ENCODE data around the gene ADAMTS1. TPM values are rescaled to one million over a fixed set of nuclear protein-coding genes. Genes with fewer than 3 reads are reported as not detected.

Gene ADAMTS1
- total and polyA plus RNA-seq, 2 donors (not counting 1 experiment from before 2014, with no cell fraction given) = 186 to 200 TPM

GRCh38 chr21:26790296-26790695, 54.9 kb downstream of the ADAMTS1 start:
- Histone ChIP-seq H3K27me3 (ENCODE audit: control insufficient read depth, insufficient read depth, low read length) (no peaks in the 10 kb centered on the region), H3K27ac (ENCODE audit: insufficient read depth, low read length) (no peak overlapping the region), H3K9ac (ENCODE audit: insufficient read depth, low read length) (no peak overlapping the region), H4K20me1 (ENCODE audit: control insufficient read depth, extremely low read depth, insufficient read depth, low read length) (no peaks in the 10 kb centered on the region), H3K9me3 (ENCODE audit: control insufficient read depth, insufficient read depth, low read depth, low read length) (no peaks in the 10 kb centered on the region), H3K4me2 (ENCODE audit: extremely low read depth, insufficient read depth, low read length) (no peak overlapping the region), H3K4me3 (replicated peaks in 1 of 4; ENCODE audit: control extremely low read depth in 1 of 4, insufficient read depth in 1 of 4, low read depth in 3 of 4, low read length in 4 of 4) (no peak overlapping the region), H3K36me3 (ENCODE audit: control insufficient read depth, insufficient read depth, low read length) (no peaks in the 10 kb centered on the region), H2AFZ (ENCODE audit: low read length) (no peak overlapping the region), H3K79me2 (ENCODE audit: control insufficient read depth, insufficient read depth, low read length) (no peaks in the 10 kb centered on the region), H3K4me1 (ENCODE audit: control insufficient read depth, extremely low read depth, insufficient read depth, low read length) (peaks cover 3% of the 10 kb centered on the region)
- no peak for TF ChIP-seq EZH2 (IDR thresholded peaks at IDR 0.05; ENCODE audit: low read length, missing control alignments)
- no peak for DNase-seq (ENCODE audit: low read depth in 2 of 2)

GRCh38 chr21:26788790-26789189, 56.4 kb downstream of the ADAMTS1 start:
- Histone ChIP-seq H3K27me3 (ENCODE audit: control insufficient read depth, insufficient read depth, low read length) (no peaks in the 10 kb centered on the region), H3K4me2 (ENCODE audit: extremely low read depth, insufficient read depth, low read length) (peak overlapping the region; percentile 52), H3K4me3 (replicated peaks in 1 of 4; ENCODE audit: control extremely low read depth in 1 of 4, insufficient read depth in 1 of 4, low read depth in 3 of 4, low read length in 4 of 4) (no peak overlapping the region), H3K79me2 (ENCODE audit: control insufficient read depth, insufficient read depth, low read length) (no peaks in the 10 kb centered on the region), H3K36me3 (ENCODE audit: control insufficient read depth, insufficient read depth, low read length) (no peaks in the 10 kb centered on the region), H3K9ac (ENCODE audit: insufficient read depth, low read length) (no peak overlapping the region), H4K20me1 (ENCODE audit: control insufficient read depth, extremely low read depth, insufficient read depth, low read length) (no peaks in the 10 kb centered on the region), H3K9me3 (ENCODE audit: control insufficient read depth, insufficient read depth, low read depth, low read length) (no peaks in the 10 kb centered on the region), H2AFZ (ENCODE audit: low read length) (peak overlapping the region; percentile 83), H3K27ac (ENCODE audit: insufficient read depth, low read length) (no peak overlapping the region), H3K4me1 (ENCODE audit: control insufficient read depth, extremely low read depth, insufficient read depth, low read length) (peaks cover 3% of the 10 kb centered on the region)
- peak in 1 of 2 donors; percentile 95 for DNase-seq (ENCODE audit: low read depth in 2 of 2)
- TF ChIP-seq CTCF (conservative IDR thresholded peaks at IDR 0.05 in 1 of 2, IDR thresholded peaks at IDR 0.05 in 1 of 2; ENCODE audit: low read depth in 1 of 2, low read length in 2 of 2) (no peak), EZH2 (IDR thresholded peaks at IDR 0.05; ENCODE audit: low read length, missing control alignments) (no peak)

Other genes starting within 250 kb of the ADAMTS1 start
- 3.9 and 4.3 TPM in 2 replicates for gene ADAMTS5, start 121.7 kb upstream of the ADAMTS1 start, total RNA-seq
- gene ADAMTS5, start 121.7 kb upstream of the ADAMTS1 start, polyA plus RNA-seq = 2.8 and 12.2 TPM in 2 replicates

Measured in fibroblast of lung (primary cell).